GM12878 (cell line): Measurements from ENCODE around the gene ERG. TPM values are rescaled to one million over a fixed set of nuclear protein-coding genes. Genes with fewer than 3 reads are reported as not detected.

Experiments
- ATAC-seq: fragments of 200-7000 bp; cut with Tn5 transposase; 3 replicates; pipeline ENCODE4 v1.9.1; 2020; ENCODE audit warnings: mild to moderate bottlenecking, moderate library complexity
- BruUV-seq: library from RNA; stranded (reverse); fragments of 400-500 nt; replicated peaks from 2 replicates; lab custom pipeline; 2021; lab: Mats Ljungman, UMichigan
- CTCF ChIA-PET: fragments of 300-600 bp; sonication (Branson Sonifier 250); formaldehyde crosslinking; extraction: SDS; loops from one replicate; lab custom pipeline; 2021; ENCODE audit warnings: inconsistent platforms; lab: Yijun Ruan, JAX
- POLR2A ChIA-PET: fragments of 350-600 bp; formaldehyde crosslinking; extraction: SDS; loops from one replicate; lab custom pipeline; 2021; ENCODE audit warnings: inconsistent platforms; lab: Charles Lee
- RAD21 ChIA-PET: fragments of 300-600 bp; sonication (Branson Sonifier 250); formaldehyde crosslinking; loops from one replicate; lab custom pipeline; 2023; ENCODE audit warnings: antibody characterized with exemption; ENCODE audit not compliant: unreplicated experiment; lab: Charles Lee
- SMC1A ChIA-PET: fragments of 300-600 bp; sonication (Branson Sonifier 250); formaldehyde crosslinking; loops from one replicate; lab custom pipeline; 2023; ENCODE audit not compliant: unreplicated experiment, uncharacterized antibody; lab: Charles Lee
- DNase-seq: peaks from one replicate; pipeline ENCODE4 v3.0.0-alpha.2; 2011; ENCODE audit warnings: low read depth, low spot score
- FAIRE-seq: peaks from 3 replicates; lab custom pipeline; 2011; peaks lifted over from hg19 to GRCh38; lab: Jason Lieb, UNC
- H2AFZ ChIP-seq: 2 replicates; pipeline ENCODE4 v1.6.0; 2011; ENCODE audit warnings: low read depth, low read length, control low read depth; ENCODE audit not compliant: control insufficient read depth
- H3K27ac ChIP-seq: 2 replicates; pipeline ENCODE4 v1.5.1; 2011; ENCODE audit warnings: control low read depth; ENCODE audit not compliant: control insufficient read depth, insufficient read depth
- H3K27me3 ChIP-seq, 2 experiments: replicated peaks in 1 of 2; 2 replicates each; pipeline versions ENCODE4 v1.6.0 to v1.6.1; 2011; ENCODE audit warnings: low read length in 1 of 2; ENCODE audit not compliant: control insufficient read depth in 2 of 2, insufficient read depth in 2 of 2
- H3K36me3 ChIP-seq, 2 experiments: 2 replicates each; pipeline ENCODE4 v1.5.1; 2011; ENCODE audit warnings: low read length in 1 of 2; ENCODE audit not compliant: control insufficient read depth in 2 of 2, insufficient read depth in 2 of 2
- H3K4me1 ChIP-seq: 2 replicates; pipeline ENCODE4 v1.6.1; 2011; ENCODE audit warnings: mild to moderate bottlenecking, low read length, moderate library complexity, mixed read lengths; ENCODE audit not compliant: control insufficient read depth, insufficient read depth
- H3K4me2 ChIP-seq: 2 replicates; pipeline ENCODE4 v1.6.0; 2011; ENCODE audit warnings: control low read depth; ENCODE audit not compliant: control insufficient read depth, insufficient read depth
- H3K4me3 ChIP-seq: fragments of 200-600 bp; sonication (generic); 2 replicates; pipeline ENCODE4 v1.5.1; 2016
- H3K79me2 ChIP-seq: 2 replicates; pipeline ENCODE4 v1.6.0; 2011; ENCODE audit warnings: low read length; ENCODE audit not compliant: control insufficient read depth, insufficient read depth
- H3K9ac ChIP-seq: 2 replicates; pipeline ENCODE4 v1.8.0; 2011; ENCODE audit warnings: low read length, control low read depth, mixed read lengths; ENCODE audit not compliant: control insufficient read depth, insufficient read depth
- H3K9me3 ChIP-seq: replicated peaks from 3 replicates; pipeline ENCODE4 v1.5.1; 2011; ENCODE audit warnings: mild to moderate bottlenecking, low read length; ENCODE audit not compliant: control insufficient read depth, insufficient read depth
- H4K20me1 ChIP-seq: 2 replicates; pipeline ENCODE4 v1.6.0; 2011; ENCODE audit not compliant: control insufficient read depth, insufficient read depth
- HSF1 ChIP-seq: fragments of 150-350 bp; IDR thresholded peaks from 2 replicates; pipeline ENCODE4 v1.6.1; 2014; ENCODE audit warnings: mild to moderate bottlenecking, low read depth, low read length
- MXI1 ChIP-seq: fragments of 150-350 bp; IDR thresholded peaks from 2 replicates; pipeline ENCODE4 v1.6.1; 2011; ENCODE audit warnings: low read depth, mild to moderate bottlenecking, inconsistent platforms, low read length, improper control_type of control experiment
- STAT1 ChIP-seq: fragments of 450-650 bp; conservative IDR thresholded peaks from 2 replicates; pipeline ENCODE4 v1.6.1; 2014; ENCODE audit warnings: antibody characterized with exemption, mild to moderate bottlenecking
- WGBS: methylation state at CpG from one replicate; pipeline ENCODE4 v1.1.6; 2016; ENCODE audit warnings: low lambda C conversion rate; ENCODE audit not compliant: insufficient replicate concordance, insufficient coverage; ENCODE audit errors: missing lambda C conversion rate; 5-methylcytosine and 5-hydroxymethylcytosine counted together
- in situ Hi-C: fragments of 300-500 bp; cut with MboI; formaldehyde crosslinking; loops from 9 replicates; pipeline ENCODE4 v1.14.3; 2018; ENCODE audit warnings: mixed read lengths
- intact Hi-C: fragments of 100-400 bp; cut with micrococcal nuclease; formaldehyde crosslinking; loops from one replicate; pipeline ENCODE4 v1.14.2; 2022; ENCODE audit not compliant: unreplicated experiment
- polyA plus RNA-seq, 11 experiments: library from polyadenylated mRNA; depleted of rRNA in 4 of 11; unstranded in 6 of 11; stranded (reverse) in 5 of 11; fragments of >200 nt; fragmentation: Nextera tagmentation in 4 of 11; fragmentation: Illumina TruSeq in 1 of 11; extraction: Ambion mirVana in 4 of 11; extraction: Trizol in 1 of 11; gene quantifications; 1 replicate in 1 of 11; 2 replicates in 10 of 11; pipeline versions ENCODE4 v1.2.1 to v1.2.3, GENCODE V29; 2011 to 2016; ENCODE audit warnings: inconsistent platforms in 2 of 11, missing spikeins in 2 of 11, low read depth in 1 of 11
- total RNA-seq, 4 experiments: library from RNA; depleted of rRNA in 3 of 4; stranded (reverse); fragments of >200 nt in 3 of 4; fragmentation: Illumina TruSeq in 1 of 4; extraction: Trizol in 1 of 4; gene quantifications; 2 replicates each; pipeline versions ENCODE4 v1.2.1 to v1.2.3, GENCODE V29; 2013 to 2021
- TF ChIP-seq, protein P1 (sequence below), 3 experiments: IDR thresholded peaks in 2 of 3; conservative IDR thresholded peaks in 1 of 3; 2 replicates each; pipeline ENCODE4 v1.5.1; 2011; ENCODE audit warnings: low read depth in 3 of 3, low read length in 3 of 3, mild to moderate bottlenecking in 3 of 3, control low read depth in 2 of 3, moderate library complexity in 2 of 3, inconsistent platforms in 1 of 3, mixed read lengths in 1 of 3; ENCODE audit not compliant: control insufficient read depth in 2 of 3, insufficient read depth in 1 of 3; ENCODE audit errors: extremely low read depth in 1 of 3

Gene ERG
- total and polyA plus RNA-seq, 10 of the 15 experiments (the other 5 are each of a cell fraction or from before 2014, with no cell fraction given), result not detected

DNA sequence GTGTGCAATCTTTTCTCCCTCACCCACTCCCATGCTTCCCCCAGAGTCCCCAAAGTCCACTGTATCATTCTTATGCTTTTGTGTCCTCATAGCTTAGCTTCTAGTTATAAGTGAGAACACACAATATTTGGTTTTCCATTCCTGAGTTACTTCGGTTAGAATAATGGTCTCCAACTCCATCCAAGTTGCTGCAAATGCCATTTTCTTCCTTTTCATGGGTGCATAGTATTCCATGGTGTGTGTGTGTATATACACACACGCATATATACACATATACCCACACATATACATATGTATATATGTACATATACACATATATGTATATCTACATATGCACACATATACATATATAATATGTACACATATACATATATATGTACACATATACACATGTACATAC, 69.3 kb downstream of the ERG start:
- no peaks in the 10 kb centered on the region for H4K20me1 ChIP-seq
- ChIA-PET CTCF (no interaction called here), POLR2A (no interaction called here), SMC1A (no interaction called here), RAD21 (no interaction called here)
- H3K9me3 ChIP-seq, result no peaks in the 10 kb centered on the region
- BruUV-seq, result no TSS peak
- H3K79me2 ChIP-seq, result no peaks in the 10 kb centered on the region
- no peak overlapping the region for H3K27ac ChIP-seq
- no peak overlapping the region for H3K9ac ChIP-seq
- intact Hi-C loops, result no loop called here
- 20% methylated on average over 2 of the region's 2 CpGs for WGBS
- H3K4me3 ChIP-seq, result no peak overlapping the region
- in situ Hi-C loops, result no loop called here
- H3K27me3 ChIP-seq, result peaks cover 0 to 2% of the 10 kb centered on the region in 2 experiments; a peak in 1 of 4 replicates
- no peak overlapping the region for H2AFZ ChIP-seq
- H3K4me1 ChIP-seq, result no peaks in the 10 kb centered on the region
- ATAC-seq (no peak), DNase-seq (no peak), FAIRE-seq (no peak)
- TF ChIP-seq STAT1 (no peak), MXI1 (no peak), HSF1 (no peak)
- TF ChIP-seq, protein P1, sequence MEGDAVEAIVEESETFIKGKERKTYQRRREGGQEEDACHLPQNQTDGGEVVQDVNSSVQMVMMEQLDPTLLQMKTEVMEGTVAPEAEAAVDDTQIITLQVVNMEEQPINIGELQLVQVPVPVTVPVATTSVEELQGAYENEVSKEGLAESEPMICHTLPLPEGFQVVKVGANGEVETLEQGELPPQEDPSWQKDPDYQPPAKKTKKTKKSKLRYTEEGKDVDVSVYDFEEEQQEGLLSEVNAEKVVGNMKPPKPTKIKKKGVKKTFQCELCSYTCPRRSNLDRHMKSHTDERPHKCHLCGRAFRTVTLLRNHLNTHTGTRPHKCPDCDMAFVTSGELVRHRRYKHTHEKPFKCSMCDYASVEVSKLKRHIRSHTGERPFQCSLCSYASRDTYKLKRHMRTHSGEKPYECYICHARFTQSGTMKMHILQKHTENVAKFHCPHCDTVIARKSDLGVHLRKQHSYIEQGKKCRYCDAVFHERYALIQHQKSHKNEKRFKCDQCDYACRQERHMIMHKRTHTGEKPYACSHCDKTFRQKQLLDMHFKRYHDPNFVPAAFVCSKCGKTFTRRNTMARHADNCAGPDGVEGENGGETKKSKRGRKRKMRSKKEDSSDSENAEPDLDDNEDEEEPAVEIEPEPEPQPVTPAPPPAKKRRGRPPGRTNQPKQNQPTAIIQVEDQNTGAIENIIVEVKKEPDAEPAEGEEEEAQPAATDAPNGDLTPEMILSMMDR (IDR thresholded peaks at IDR 0.05 in 2 of 3, conservative IDR thresholded peaks at IDR 0.05 in 1 of 3; ENCODE audit: control insufficient read depth in 2 of 3, extremely low read depth in 1 of 3, insufficient read depth in 1 of 3, low read depth in 3 of 3, low read length in 3 of 3), result no peak
- H3K4me2 ChIP-seq, result no peak overlapping the region
- H3K36me3 ChIP-seq, result no peaks in the 10 kb centered on the region
